Hematopoietic multipotent progenitor cell treated with erythropoietin and hydrocortisone succinate and interleukin-3 and kit ligand, for 15 days (in vitro differentiated cells): Measurements from ENCODE around the gene SLC22A2.

ENCODE experiments used
- DNase-seq: peaks from one replicate; pipeline ENCODE4 v3.0.0-alpha.2; 2015; ENCODE audit warnings: low spot score

SLC22A2 gene

DNA sequence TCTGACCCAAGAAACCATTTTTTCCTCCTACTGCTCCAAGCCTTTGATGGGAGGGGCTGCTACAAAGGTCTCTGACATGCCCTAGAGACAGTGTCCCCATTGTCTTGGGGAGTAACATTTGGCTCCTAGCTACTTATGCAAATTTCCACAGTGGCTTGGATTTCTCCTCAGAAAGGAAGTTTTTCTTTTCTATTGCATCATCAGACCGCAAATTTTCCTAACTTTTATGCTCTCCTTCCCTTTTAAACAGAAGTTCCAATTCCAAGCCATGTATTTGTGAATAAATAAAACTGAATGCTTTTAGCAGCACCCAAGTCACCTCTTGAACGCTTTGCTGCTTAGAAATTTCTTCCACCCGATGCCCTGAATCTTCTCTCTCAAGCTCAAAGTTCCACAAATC is 51.0 kb downstream of the SLC22A2 start:
- no peak for DNase-seq

DNA sequence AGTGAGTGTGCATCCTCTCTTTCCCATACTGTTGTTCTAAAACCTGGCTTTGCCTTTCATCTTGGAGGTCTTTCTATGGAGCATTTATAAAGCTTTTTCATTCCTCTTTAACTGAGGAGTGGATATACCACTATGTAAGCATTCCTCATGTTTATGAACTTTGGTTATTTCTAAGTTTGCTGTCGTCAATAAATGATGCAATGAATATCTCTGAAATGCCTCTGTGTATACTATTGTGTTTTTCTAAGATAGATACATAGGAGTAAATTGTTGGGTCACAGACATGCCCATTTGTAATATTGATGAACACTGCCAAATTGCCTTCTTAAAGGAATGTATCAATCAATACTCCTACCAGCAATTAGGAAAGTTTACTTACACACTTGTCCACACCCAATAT is 53.9 kb downstream of the SLC22A2 start:
- DNase-seq, result no peak

DNA sequence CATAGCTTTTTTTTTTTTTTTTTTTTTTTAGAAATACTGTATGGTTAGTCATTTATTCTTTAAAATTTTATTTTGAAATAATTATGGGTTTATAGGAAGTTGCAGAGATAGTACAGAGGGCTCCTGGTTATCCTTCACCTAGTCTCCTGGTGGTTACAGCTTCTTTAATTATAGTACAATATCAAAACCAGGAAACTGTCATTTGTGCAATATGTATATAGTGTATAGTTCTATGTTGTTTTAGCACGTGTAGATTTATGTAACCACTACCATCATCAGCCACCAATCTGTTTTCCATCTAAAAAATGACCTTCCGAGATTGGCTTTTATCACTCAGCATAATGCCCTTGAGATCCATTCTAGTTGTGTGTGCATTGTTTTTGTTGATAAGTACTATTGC is 54.7 kb downstream of the SLC22A2 start:
- DNase-seq, result no peak

DNA sequence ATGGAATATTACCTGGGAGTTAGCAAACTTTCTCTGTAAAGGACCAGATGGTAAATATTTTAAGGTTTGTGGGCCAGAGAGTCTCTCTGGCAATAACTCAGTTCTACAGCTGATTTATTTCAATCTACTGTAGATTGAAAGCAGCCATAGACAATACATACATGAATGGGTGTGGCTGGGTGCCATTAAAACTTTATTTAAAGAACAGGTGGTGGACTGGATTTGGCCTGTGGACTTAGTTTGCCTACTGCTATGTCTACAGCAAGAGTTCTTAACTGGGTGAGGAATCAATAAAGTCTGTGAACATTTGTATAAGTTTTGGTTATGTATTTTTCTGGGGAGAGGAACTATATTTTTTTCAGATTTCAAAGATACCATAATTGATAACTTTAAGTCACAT is 55.1 kb downstream of the SLC22A2 start:
- no peak for DNase-seq

DNA sequence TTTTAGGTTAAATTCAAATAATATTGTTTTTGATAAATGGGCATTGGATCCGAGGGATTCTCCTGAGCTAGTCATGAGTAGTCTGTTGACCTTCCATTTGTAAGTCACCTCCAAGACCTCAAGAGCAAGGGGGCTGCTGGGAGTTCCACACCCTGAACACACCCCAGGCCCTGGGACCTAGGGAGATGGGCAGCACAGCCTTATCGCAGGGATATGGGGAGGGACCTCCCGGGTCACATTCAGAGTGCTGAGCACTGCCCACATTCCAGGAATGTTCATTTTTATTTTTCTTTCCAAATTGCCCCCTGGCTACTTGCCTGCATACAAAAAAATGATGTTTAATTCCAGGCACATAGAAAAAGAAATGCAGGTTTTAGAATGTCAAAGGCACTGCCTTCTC is 55.5 kb downstream of the SLC22A2 start:
- no peak for DNase-seq

DNA sequence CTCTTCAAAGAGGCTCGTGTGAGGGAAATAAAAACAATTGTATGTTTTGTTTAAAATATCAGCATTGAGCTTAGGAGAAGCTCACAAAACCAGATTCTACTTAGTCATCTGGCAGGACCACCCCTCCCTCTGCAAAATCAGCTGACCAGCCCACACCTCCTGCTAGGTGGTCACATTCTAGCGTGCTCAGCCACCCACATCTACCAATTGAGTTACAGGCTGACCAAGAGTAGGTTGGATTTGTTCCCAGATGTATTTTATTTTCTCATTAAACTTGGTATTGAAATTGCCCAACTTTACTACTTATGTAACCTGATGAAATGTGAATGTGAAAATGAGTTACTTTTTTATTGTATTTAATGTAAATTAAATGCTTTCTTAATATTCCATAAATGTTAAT is 56.2 kb downstream of the SLC22A2 start:
- no peak for DNase-seq

DNA sequence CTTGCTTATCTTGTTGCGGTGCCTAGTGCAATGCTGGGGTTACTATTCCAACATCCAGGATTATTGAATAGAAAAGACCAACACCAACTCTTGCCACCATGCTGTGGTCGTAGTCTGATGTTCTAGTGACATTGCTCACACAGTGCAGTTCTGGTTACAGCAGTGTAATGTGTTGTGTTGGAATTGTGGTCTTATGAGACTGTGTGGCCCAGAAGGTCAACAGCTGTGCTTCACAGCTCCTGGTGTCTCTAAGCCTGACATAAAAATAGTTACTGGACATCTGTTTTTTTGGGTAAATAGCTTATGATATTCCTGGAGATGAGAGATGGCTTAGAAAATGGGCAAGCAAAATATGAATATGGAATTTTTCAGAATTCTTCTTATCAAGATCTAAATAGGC is 57.6 kb downstream of the SLC22A2 start:
- no peak for DNase-seq

DNA sequence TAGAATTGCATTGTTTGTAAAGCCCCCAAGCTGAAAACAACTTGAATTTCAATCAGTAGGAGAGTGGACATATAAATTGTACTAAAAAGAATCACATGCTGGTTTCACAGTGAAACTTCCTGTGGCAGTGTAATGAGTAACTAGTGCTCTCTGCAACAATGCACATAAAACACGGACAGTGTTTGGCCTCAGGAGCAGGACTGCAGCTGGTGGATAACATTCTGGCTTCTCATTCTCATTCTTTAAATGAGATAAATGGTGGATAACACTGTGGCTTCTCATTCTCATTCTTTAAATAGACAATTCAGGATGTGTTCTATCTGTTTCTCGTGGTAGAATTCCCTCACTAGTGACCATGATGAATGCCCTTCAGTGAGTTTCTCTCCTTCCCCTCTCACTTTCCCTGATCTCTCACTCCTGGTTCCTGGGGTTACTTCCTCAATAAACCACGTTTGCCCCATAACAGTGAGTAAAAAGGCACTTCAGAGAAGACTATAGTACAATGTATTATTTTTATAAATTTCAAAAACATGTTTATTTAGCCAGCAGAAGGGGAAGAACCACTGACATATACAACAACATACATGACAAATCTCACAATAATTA is 59.9 kb downstream of the SLC22A2 start:
- no peak for DNase-seq

DNA sequence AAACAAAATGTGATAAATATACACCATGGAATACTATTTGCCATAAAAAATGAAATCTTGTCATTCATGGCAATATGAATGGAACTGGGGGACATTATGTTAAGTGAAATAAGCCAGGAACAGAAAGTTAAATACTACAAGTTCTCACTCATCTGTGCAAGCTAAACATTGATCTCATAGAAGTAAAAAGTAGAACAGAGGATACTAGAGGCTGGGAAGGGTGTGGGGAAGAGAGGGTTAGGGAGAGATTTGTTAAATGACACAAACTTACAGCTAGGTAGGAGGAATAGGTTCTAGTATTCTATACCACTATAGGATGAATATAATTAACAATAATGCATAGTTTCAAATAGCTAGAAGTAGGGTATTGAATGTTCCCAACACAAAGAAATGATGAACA is 61.0 kb downstream of the SLC22A2 start:
- DNase-seq, result no peak

DNA sequence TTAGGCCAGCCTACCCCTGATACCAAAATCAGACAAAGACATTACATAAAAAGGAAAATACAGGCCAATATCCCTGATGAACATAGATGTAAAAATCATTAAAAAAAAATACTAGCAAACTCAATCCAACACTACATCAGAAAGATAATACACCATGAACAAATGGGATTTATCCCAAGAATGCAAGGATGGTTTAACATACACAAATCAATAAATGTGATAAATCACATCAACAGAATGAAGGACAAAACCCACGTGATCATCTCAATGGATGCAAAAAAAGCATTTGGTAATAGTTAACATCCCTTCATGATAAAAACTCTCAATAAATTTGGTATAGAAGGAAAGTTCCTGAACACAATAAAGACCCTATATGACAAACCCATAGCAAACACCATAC is 63.8 kb downstream of the SLC22A2 start:
- no peak for DNase-seq

DNA sequence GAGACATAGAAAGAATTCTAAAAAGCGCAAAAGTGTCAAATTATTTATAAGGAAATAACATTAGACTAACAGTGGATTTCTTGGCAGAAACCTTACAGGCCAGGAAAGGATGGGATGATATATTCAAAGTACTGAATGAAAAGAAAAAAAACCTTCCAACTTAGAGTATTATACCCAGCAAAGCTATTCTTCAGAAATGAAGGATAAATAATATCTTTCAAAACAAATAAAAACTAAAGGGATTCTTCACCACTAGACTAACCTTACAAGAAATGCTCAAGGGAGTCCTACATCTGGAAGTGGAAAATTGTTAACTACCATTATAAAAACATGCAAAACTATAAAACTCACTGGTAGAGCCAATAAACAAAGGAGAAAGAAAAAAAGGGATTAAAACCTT is 65.8 kb downstream of the SLC22A2 start:
- DNase-seq, result no peak

DNA sequence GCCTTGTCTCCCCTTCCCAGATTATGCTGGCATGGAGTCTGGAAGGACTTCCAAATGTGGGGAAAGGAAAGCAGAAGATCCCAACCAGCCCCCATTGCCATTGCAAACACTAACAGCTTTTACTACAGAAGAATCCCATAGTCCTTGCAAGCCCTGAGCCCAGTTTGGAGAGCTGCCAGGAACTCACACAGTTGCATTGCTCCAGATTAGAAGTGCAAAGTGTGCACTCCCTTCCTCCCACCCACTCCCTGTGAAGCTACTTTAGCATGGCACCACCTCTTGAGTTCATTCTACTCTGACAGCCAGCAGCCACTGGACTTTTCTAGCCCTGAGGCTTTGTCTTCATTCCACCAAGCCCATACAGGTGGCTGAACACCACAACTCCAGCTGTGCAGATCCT is 67.6 kb downstream of the SLC22A2 start:
- no peak for DNase-seq

DNA sequence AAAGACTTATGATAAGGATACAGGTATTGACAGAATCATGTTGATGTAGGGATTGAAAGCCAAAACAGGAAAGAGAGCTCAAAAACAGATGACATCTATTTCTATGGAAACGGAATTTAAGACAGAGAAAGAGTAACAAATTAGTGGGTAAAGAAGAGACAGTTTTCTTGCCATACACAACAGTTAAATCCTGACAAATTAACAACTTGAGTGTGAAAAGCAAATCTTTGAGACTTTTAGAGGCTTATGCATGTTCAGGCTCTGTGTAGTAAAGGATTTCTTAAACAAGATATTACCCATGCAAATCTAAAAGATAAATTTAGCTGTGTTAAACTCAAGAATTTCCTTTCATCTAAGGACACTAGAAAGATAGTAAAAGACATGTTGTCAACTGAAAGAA is 68.5 kb downstream of the SLC22A2 start:
- DNase-seq, result no peak

DNA sequence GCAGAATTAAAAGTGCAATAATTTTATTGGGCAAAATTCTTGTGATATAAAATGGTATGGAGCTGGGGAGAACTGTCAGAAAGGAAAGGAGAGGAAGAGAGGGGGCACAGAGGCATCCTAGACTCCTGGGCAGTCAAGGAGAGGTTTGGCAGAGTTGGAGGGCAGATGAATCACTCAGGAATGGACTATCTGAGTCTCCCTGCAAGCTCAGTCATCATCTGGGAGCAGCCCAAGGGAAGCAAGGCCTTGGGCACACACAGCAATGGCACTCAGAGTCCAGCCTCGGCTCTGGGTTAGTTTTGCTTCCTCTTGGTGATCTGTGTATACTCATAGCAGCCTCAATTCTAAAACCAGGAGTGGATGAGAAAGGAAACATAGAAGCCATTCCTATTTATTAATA is 69.8 kb downstream of the SLC22A2 start:
- DNase-seq, result no peak

DNA sequence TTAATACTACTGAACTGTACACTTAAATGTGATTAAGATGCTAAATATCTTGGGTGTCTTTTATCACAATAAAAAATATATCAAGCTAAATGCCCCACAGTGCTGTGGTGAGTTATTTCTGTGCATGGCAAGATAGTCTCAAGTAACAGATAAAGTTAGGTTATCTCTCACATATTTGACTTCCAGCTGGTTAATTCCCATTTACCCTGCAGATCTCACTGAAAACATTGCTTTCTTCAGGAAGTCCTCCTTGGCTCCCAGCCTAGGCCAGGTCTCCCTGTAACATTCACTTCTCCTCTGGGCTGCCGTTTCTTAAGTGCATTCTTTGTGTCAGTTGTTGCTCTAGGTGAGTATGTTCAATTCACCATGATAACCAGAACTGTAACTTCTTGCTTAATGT is 77.9 kb downstream of the SLC22A2 start:
- no peak for DNase-seq

DNA sequence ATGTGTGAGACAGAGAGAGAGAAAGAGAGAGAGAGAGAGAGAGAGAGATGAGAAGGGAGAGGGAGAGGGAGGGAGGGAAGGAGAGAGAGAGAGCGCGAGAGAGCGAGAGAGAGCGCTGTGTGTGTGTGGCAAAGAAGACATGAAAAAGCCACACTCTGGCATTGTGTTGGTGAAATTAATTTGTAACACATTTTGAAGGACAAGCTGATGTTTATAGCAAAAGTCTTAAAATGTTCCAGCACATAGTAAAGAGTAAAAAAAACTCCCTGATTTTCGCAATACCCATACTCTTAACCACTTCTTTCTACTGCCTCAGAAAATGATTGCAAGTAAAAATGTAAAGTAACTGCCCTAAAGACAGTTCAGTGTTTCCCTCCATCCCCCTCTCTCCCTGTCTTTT is 80.3 kb downstream of the SLC22A2 start:
- no peak for DNase-seq

DNA sequence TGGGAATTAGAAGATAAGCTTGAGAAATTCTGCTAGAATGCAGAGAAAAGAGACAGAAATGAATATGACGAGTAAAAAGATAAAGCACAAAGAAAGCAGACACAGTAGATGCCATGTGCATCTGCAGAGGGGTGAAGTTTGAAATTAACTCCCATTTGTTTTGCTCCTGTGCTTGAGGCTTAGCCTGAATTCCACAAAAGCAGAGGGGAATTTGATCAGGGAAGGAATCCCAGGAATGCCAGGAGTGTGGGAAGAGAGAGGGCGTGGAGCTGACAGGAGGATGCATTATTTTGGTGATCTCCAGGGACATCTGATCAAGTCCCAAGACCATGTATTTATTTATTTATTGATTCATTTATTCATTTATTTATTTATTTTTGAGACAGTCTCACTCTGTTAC is 81.4 kb downstream of the SLC22A2 start:
- no peak for DNase-seq

DNA sequence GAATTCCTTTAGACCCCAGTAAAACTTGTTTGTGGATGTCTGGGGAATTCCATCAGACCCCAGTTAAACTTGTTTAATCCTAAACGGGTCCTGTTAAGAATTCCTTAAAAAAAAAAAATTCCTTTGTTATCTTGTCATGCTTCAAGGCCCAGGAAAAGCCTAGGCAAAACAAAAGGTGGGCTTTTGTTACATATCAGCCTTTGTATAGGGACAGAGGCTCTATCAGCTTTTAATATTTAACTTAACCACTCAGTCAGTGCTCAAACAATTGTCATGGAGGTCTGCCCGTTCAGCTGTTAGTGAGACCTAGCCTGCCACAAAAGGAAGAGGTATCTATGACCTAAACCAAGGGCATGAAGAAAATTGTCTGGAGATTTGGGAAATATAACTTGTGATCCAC is 83.9 kb downstream of the SLC22A2 start:
- no peak for DNase-seq

DNA sequence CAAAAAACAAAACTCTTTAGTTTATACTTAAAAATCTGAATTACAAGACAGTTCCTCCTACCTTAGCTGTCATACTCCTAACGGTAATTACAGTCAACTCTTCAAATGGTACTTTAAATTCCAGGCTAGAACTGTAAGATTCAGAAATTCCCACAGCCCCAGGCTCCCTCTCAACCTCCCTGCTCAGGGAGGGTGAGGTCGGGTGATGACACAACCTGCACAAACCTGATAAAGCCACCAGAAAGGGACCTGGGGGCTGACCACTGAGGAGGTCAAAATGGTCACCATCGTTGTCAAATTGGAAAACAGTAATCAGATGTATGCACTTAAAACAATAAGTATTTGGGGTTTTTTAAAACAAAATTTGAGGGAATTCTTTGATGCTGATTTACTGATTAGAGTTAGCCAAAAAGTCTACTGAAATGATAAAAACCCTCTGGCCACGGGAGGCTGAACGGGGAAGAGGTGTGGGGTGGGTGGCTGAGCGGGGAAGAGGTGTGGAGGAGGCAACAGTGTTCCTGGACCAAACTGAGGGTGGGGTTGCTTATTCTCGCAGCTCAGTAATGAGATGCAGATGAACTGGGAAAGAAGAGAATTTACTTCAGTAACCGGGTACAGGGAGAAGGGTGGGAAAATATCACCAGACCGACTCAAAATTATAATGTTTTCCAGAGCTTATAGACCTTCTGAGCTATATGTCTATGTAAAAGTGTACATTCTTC is 84.7 kb downstream of the SLC22A2 start:
- DNase-seq, result no peak

DNA sequence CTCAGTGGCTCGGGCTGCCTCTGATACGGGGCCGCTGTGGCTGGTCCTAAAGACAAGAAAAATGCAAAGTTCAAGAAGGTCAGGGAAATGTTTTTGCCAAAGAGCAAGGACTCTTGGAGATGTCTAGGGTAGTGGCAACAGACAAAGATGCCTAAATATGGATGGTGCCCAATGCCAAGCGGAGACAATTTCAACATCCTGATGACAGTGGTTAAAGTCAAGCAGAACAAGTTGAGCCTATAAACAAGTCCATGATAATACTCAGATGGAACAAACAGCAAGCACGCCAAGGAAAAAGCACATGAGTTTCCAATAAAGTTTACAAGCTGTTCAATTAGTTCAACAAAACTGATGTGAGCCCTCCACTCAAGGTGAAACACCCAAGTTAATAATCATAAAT is 85.9 kb downstream of the SLC22A2 start:
- no peak for DNase-seq

DNA sequence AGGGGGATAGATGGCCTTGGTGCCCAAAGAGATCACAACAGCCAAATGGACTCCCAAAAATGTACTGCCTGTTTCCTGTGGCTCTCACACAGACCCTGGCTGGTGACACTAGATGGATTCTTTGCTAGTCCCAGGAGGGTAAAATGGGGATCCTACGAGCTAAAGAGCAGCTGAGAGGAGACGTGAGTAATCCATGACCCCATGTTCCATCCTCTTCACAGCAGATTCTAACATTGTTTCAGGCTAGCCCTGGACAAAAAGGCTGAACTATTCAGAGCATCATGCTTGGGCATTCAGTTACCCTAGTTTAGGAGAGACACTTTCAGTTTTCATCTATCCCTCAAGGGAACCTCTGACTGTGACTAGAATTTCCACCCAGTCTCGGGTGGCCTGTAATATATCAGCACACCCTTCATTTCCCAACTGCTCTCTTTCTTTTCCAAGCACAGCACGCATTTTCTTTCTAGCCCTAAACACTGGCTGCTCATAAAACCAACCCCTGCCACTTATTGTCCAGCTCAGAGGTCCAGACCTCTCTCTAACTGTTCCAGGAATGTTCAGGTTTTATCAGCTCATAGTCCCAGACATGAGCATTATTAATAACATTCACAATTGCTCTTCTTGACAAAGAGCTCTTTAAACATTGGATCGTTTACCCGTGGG is 88.5 kb downstream of the SLC22A2 start:
- DNase-seq, result no peak

DNA sequence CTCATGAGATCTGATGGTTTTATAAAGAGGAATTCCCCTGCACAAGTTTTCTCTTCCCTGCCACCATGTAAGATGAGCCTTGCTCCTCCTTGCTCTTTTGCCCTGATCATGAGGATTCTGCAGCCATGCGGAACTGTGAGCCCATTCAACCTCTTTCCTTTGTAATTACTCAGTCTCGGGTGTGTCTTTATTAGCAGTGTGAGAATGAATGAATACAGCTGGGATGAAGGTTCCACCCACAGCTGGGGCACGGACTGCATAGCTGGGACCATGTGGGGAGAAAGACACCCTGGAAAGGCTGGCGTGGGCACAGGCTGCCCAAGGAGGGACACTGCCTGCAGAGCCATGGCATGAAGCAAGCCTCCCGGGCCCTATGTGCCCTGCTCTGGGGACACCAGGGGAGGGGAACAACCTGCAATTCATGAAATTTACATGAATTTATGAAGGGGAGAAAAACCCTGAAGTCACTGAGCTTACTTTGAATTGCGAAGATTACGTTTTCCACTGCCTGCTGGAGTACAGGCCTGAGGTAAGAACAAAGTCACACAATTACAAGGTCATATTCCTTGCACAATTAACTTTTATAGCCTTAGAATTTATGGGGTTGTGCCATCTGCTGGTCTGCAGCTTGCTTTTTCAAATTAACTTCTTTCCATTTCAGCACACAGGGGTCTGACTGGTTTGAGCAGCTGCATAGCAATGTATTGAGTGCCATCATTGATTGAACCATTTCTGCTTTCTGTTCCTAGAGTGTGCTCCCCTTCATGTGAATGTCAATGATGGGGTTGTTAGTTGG is 90.8 kb downstream of the SLC22A2 start:
- DNase-seq, result no peak
